ENCODE measurements around the gene RPL10.

- TF ChIP-seq CTCF (IDR thresholded peaks at IDR 0.05) = no peak
- TF ChIP-seq POLR2A (IDR thresholded peaks at IDR 0.05) = no peak
These were observed 38.3 kb downstream of the RPL10 start for GRCh38 chrX:154436374-154436982.

All from thyroid gland (tissue), 4 donors.